HL-60 (cell line): ENCODE measurements around the gene RNF145.

ENCODE experiments used
- POLR2AphosphoS5 ChIP-seq: IDR thresholded peaks from 2 replicates; pipeline ENCODE4 v1.6.1; 2012; ENCODE audit warnings: low read depth
- TF ChIP-seq, protein P1 (sequence below): IDR thresholded peaks from one replicate; pipeline ENCODE4 v1.5.1; 2011; ENCODE audit warnings: low read length, control low read depth, inconsistent platforms; ENCODE audit not compliant: insufficient read depth
- TF ChIP-seq, protein P2 (sequence below): IDR thresholded peaks from 2 replicates; pipeline ENCODE4 v1.6.1; 2012; ENCODE audit warnings: low read depth; ENCODE audit not compliant: insufficient replicate concordance

DNA sequence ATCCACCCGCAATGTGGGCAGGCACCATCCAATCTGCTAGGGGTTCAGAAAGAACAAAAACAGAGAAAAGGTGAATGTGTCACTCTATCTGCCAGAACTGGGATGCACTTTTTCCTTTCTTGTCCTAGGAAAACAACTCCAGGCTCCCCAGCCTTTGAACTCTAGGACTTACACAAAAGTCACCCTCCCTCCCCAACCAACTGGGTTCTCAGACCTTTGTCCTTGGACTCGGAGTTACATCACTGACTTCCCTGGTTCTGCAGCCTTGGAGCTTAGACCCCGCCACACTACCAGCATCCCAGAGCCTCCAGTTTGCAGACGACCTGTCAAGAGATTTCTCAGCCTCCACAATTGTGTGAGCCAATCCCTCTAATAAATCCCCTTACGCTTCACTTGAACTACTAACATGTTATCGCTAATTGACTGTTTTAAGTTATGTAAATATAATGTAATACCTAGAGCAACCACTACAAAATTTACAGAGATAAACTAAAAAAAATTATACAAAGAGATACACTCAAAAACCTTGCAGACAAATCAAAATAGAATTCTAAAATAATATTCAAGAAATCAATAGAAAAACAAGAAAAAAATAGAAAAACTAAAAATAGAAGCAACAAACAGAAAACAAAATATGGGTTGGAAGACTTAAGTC, 48.4 kb upstream of the RNF145 start:
- TF ChIP-seq, protein P1, sequence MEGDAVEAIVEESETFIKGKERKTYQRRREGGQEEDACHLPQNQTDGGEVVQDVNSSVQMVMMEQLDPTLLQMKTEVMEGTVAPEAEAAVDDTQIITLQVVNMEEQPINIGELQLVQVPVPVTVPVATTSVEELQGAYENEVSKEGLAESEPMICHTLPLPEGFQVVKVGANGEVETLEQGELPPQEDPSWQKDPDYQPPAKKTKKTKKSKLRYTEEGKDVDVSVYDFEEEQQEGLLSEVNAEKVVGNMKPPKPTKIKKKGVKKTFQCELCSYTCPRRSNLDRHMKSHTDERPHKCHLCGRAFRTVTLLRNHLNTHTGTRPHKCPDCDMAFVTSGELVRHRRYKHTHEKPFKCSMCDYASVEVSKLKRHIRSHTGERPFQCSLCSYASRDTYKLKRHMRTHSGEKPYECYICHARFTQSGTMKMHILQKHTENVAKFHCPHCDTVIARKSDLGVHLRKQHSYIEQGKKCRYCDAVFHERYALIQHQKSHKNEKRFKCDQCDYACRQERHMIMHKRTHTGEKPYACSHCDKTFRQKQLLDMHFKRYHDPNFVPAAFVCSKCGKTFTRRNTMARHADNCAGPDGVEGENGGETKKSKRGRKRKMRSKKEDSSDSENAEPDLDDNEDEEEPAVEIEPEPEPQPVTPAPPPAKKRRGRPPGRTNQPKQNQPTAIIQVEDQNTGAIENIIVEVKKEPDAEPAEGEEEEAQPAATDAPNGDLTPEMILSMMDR = no peak
- no peak for TF ChIP-seq POLR2AphosphoS5
- TF ChIP-seq, protein P2, sequence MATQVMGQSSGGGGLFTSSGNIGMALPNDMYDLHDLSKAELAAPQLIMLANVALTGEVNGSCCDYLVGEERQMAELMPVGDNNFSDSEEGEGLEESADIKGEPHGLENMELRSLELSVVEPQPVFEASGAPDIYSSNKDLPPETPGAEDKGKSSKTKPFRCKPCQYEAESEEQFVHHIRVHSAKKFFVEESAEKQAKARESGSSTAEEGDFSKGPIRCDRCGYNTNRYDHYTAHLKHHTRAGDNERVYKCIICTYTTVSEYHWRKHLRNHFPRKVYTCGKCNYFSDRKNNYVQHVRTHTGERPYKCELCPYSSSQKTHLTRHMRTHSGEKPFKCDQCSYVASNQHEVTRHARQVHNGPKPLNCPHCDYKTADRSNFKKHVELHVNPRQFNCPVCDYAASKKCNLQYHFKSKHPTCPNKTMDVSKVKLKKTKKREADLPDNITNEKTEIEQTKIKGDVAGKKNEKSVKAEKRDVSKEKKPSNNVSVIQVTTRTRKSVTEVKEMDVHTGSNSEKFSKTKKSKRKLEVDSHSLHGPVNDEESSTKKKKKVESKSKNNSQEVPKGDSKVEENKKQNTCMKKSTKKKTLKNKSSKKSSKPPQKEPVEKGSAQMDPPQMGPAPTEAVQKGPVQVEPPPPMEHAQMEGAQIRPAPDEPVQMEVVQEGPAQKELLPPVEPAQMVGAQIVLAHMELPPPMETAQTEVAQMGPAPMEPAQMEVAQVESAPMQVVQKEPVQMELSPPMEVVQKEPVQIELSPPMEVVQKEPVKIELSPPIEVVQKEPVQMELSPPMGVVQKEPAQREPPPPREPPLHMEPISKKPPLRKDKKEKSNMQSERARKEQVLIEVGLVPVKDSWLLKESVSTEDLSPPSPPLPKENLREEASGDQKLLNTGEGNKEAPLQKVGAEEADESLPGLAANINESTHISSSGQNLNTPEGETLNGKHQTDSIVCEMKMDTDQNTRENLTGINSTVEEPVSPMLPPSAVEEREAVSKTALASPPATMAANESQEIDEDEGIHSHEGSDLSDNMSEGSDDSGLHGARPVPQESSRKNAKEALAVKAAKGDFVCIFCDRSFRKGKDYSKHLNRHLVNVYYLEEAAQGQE = no peak
